ENCODE data around the gene RIMBP3B. TPM values are rescaled to one million over a fixed set of nuclear protein-coding genes. Genes with fewer than 3 reads are reported as not detected.
"Not testable (repeated sequence)": the region's sequence is repeated elsewhere in the genome, so short reads cannot be mapped to it uniquely, and the experiment has no call there.

RIMBP3B gene, protein sequence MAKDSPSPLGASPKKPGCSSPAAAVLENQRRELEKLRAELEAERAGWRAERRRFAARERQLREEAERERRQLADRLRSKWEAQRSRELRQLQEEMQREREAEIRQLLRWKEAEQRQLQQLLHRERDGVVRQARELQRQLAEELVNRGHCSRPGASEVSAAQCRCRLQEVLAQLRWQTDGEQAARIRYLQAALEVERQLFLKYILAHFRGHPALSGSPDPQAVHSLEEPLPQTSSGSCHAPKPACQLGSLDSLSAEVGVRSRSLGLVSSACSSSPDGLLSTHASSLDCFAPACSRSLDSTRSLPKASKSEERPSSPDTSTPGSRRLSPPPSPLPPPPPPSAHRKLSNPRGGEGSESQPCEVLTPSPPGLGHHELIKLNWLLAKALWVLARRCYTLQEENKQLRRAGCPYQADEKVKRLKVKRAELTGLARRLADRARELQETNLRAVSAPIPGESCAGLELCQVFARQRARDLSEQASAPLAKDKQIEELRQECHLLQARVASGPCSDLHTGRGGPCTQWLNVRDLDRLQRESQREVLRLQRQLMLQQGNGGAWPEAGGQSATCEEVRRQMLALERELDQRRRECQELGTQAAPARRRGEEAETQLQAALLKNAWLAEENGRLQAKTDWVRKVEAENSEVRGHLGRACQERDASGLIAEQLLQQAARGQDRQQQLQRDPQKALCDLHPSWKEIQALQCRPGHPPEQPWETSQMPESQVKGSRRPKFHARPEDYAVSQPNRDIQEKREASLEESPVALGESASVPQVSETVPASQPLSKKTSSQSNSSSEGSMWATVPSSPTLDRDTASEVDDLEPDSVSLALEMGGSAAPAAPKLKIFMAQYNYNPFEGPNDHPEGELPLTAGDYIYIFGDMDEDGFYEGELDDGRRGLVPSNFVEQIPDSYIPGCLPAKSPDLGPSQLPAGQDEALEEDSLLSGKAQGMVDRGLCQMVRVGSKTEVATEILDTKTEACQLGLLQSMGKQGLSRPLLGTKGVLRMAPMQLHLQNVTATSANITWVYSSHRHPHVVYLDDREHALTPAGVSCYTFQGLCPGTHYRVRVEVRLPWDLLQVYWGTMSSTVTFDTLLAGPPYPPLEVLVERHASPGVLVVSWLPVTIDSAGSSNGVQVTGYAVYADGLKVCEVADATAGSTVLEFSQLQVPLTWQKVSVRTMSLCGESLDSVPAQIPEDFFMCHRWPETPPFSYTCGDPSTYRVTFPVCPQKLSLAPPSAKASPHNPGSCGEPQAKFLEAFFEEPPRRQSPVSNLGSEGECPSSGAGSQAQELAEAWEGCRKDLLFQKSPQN (N-terminal part only)
- total RNA-seq, result not detected

DNA sequence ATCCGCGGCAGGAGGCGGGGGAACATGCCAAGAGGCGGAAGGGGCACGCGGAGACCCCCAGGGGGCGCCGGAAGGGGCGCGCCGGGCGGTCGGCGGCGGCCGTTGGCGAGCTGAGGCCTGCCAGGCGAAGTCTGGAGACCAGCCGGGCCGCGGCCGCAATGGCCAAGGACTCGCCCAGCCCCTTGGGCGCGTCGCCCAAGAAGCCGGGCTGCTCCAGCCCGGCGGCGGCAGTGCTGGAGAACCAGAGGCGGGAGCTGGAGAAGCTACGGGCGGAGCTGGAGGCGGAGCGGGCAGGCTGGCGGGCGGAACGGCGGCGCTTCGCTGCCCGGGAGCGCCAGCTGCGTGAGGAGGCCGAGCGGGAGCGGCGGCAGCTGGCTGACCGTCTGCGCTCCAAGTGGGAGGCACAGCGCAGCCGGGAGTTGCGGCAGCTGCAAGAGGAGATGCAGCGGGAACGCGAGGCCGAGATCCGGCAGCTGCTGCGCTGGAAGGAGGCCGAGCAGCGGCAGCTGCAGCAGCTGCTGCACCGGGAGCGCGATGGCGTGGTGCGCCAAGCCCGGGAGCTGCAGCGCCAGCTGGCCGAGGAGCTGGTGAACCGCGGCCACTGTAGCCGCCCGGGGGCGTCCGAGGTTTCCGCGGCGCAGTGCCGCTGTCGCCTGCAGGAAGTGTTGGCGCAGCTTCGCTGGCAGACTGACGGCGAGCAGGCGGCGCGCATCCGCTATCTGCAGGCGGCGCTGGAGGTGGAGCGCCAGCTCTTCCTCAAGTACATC is at the start of gene RIMBP3B:
TSS of gene RIMBP3B (plus strand) at position 51 of the 767 bp plus-strand sequence. CDS start at position 159, 108 bp downstream.
- H3K27ac ChIP-seq (ENCODE audit: low read depth, low read length); H3K4me3 ChIP-seq (ENCODE audit: low read length in 3 of 3); H3K9me3 ChIP-seq (ENCODE audit: control insufficient read depth in 3 of 3, low read length in 3 of 3); H3K27me3 ChIP-seq (ENCODE audit: control insufficient read depth in 3 of 3, insufficient read depth in 3 of 3, low read length in 3 of 3); H3K9ac ChIP-seq (ENCODE audit: low read depth in 1 of 3, low read length in 3 of 3); H3K4me1 ChIP-seq (ENCODE audit: control insufficient read depth in 3 of 3, insufficient read depth in 3 of 3, low read length in 3 of 3); H3K36me3 ChIP-seq (ENCODE audit: control insufficient read depth in 3 of 3, insufficient read depth in 3 of 3, low read length in 3 of 3): not testable (repeated sequence)

DNA sequence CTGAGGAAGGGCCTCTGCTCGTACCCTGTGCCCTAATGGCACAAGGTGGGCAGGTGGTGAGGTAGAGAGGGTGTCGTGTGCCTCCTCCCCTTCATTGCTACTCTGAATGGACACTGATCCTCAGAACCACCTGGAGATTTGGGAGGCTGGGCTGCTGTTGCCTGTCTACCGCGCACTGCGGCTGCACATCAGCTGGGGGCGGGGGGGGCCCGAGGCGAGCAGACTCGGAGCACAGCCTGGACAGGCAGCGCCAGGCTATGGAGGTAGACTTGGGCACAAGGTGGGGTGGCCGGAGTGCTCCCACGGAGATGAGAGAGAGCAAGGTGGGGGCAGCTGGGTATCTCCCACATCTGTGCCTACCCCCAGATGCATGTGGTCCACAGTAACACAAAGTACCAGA is 26.0 kb upstream of the RIMBP3B start:
- not testable (repeated sequence) for H3K9ac ChIP-seq (ENCODE audit: low read depth in 1 of 3, low read length in 3 of 3); H3K27ac ChIP-seq (ENCODE audit: low read depth, low read length); H3K4me1 ChIP-seq (ENCODE audit: control insufficient read depth in 3 of 3, insufficient read depth in 3 of 3, low read length in 3 of 3); H3K9me3 ChIP-seq (ENCODE audit: control insufficient read depth in 3 of 3, low read length in 3 of 3); H3K4me3 ChIP-seq (ENCODE audit: low read length in 3 of 3); H3K36me3 ChIP-seq (ENCODE audit: control insufficient read depth in 3 of 3, insufficient read depth in 3 of 3, low read length in 3 of 3); H3K27me3 ChIP-seq (ENCODE audit: control insufficient read depth in 3 of 3, insufficient read depth in 3 of 3, low read length in 3 of 3)

DNA sequence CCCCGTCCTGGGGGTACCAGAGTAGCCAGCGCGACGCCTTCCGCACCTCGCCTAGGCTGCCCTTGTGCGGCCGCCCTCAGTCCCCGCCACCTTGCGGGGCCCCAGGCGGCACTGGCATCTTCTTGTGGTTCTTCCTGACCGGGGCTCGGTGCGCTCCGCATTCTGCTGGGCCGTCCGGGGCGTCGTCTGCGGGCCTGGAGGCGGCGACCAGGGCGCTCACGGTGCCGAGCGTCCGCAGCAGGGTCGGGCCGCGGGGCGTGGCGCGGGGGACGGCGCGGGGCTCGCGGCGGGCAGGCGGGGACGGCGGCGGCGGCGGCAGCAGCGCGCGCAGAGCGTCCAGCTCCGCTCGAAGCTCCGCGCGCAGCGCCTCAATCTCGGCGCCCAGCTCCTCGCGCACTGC is 23.0 kb upstream of the RIMBP3B start:
- H3K36me3 ChIP-seq (ENCODE audit: control insufficient read depth in 3 of 3, insufficient read depth in 3 of 3, low read length in 3 of 3); H3K27ac ChIP-seq (ENCODE audit: low read depth, low read length); H3K9ac ChIP-seq (ENCODE audit: low read depth in 1 of 3, low read length in 3 of 3); H3K4me1 ChIP-seq (ENCODE audit: control insufficient read depth in 3 of 3, insufficient read depth in 3 of 3, low read length in 3 of 3); H3K4me3 ChIP-seq (ENCODE audit: low read length in 3 of 3); H3K9me3 ChIP-seq (ENCODE audit: control insufficient read depth in 3 of 3, low read length in 3 of 3); H3K27me3 ChIP-seq (ENCODE audit: control insufficient read depth in 3 of 3, insufficient read depth in 3 of 3, low read length in 3 of 3): not testable (repeated sequence)

DNA sequence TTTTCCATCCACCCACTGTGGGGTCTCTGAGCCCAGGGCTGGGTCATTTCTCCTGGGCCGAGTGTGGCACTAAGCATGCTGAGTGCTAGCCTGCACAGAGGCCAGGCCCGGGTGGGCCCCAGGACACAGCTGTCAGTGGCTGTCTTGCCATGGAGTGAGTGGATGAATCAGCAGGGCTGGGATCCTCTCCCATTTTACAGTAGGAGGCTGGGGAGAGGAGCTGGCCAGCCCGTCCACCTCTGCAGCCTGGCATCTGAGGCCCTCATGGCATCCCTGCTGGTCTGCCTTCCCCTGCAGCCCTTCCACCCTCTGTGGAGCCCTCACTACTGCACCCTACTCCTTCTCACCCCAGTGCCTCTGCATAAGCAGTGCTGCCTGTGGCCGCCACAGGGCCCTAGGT is 21.1 kb upstream of the RIMBP3B start:
- H3K27ac ChIP-seq (ENCODE audit: low read depth, low read length); H3K4me1 ChIP-seq (ENCODE audit: control insufficient read depth in 3 of 3, insufficient read depth in 3 of 3, low read length in 3 of 3); H3K9ac ChIP-seq (ENCODE audit: low read depth in 1 of 3, low read length in 3 of 3); H3K27me3 ChIP-seq (ENCODE audit: control insufficient read depth in 3 of 3, insufficient read depth in 3 of 3, low read length in 3 of 3); H3K36me3 ChIP-seq (ENCODE audit: control insufficient read depth in 3 of 3, insufficient read depth in 3 of 3, low read length in 3 of 3); H3K4me3 ChIP-seq (ENCODE audit: low read length in 3 of 3); H3K9me3 ChIP-seq (ENCODE audit: control insufficient read depth in 3 of 3, low read length in 3 of 3): not testable (repeated sequence)

DNA sequence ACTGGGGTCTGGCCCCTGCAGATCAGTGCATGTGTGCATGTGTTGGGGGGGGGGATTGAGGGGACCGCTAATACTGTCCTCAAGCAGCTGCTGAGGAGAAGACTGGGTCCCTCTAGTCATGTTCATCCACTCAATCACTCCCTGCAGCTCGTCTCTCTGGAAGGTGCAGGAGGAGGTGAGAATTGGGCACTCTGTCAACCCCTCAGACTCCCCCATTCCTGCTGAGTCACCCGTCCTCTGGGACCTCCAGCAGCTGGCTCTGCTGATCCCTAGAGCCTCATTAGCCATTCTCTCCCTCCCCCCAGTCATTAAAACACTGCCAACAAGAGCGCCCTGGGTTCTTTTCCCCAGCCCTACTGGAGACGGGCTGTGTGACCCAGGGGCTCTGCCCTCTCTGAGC is 20.5 kb upstream of the RIMBP3B start:
- H3K9ac ChIP-seq (ENCODE audit: low read depth in 1 of 3, low read length in 3 of 3); H3K27me3 ChIP-seq (ENCODE audit: control insufficient read depth in 3 of 3, insufficient read depth in 3 of 3, low read length in 3 of 3); H3K27ac ChIP-seq (ENCODE audit: low read depth, low read length); H3K36me3 ChIP-seq (ENCODE audit: control insufficient read depth in 3 of 3, insufficient read depth in 3 of 3, low read length in 3 of 3); H3K9me3 ChIP-seq (ENCODE audit: control insufficient read depth in 3 of 3, low read length in 3 of 3); H3K4me1 ChIP-seq (ENCODE audit: control insufficient read depth in 3 of 3, insufficient read depth in 3 of 3, low read length in 3 of 3); H3K4me3 ChIP-seq (ENCODE audit: low read length in 3 of 3): not testable (repeated sequence)

DNA sequence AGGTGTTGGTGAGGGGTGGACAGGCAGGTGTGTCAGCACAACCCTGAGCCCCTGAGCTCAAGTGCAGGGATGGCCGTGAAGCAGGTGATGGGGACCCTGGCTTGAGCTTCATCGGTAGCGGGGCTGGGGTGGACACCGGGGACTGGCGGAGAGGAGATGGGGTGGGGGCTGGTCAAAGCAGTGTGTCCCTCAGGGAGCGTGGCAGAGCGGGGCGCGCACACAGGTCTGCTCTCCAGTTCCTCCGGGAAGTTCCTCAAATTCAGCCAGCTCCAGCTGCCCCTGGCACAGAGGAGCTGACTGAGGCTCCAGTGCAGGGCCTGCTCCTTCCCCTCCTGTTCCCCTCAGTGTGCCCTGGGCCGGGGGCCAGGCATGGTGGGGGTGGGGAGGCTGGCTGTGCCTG is 19.7 kb upstream of the RIMBP3B start:
- not testable (repeated sequence) for H3K9me3 ChIP-seq (ENCODE audit: control insufficient read depth in 3 of 3, low read length in 3 of 3); H3K27ac ChIP-seq (ENCODE audit: low read depth, low read length); H3K36me3 ChIP-seq (ENCODE audit: control insufficient read depth in 3 of 3, insufficient read depth in 3 of 3, low read length in 3 of 3); H3K27me3 ChIP-seq (ENCODE audit: control insufficient read depth in 3 of 3, insufficient read depth in 3 of 3, low read length in 3 of 3); H3K4me1 ChIP-seq (ENCODE audit: control insufficient read depth in 3 of 3, insufficient read depth in 3 of 3, low read length in 3 of 3); H3K9ac ChIP-seq (ENCODE audit: low read depth in 1 of 3, low read length in 3 of 3); H3K4me3 ChIP-seq (ENCODE audit: low read length in 3 of 3)

DNA sequence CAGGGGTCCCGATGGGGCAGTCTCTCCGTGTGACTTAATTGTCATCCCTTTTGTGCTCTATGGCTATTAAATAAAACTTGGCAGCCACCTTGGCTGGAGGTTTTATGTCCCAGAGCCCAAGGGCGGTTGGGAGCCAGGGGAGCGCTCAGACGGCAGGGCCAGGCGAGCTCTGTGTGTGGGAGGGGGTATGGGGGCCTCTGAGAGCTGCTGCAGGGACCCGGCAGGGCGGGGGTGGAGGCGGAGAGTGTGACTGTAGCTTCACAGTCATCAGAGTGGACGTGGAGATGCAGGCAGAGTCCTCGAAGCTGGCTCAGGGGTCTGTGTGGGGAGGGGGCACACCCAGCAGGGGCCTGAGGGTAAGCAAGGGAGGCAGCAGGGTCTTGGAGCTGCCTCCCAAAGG is 19.2 kb upstream of the RIMBP3B start:
- not testable (repeated sequence) for H3K4me1 ChIP-seq (ENCODE audit: control insufficient read depth in 3 of 3, insufficient read depth in 3 of 3, low read length in 3 of 3); H3K9ac ChIP-seq (ENCODE audit: low read depth in 1 of 3, low read length in 3 of 3); H3K36me3 ChIP-seq (ENCODE audit: control insufficient read depth in 3 of 3, insufficient read depth in 3 of 3, low read length in 3 of 3); H3K27ac ChIP-seq (ENCODE audit: low read depth, low read length); H3K27me3 ChIP-seq (ENCODE audit: control insufficient read depth in 3 of 3, insufficient read depth in 3 of 3, low read length in 3 of 3); H3K9me3 ChIP-seq (ENCODE audit: control insufficient read depth in 3 of 3, low read length in 3 of 3); H3K4me3 ChIP-seq (ENCODE audit: low read length in 3 of 3)

DNA sequence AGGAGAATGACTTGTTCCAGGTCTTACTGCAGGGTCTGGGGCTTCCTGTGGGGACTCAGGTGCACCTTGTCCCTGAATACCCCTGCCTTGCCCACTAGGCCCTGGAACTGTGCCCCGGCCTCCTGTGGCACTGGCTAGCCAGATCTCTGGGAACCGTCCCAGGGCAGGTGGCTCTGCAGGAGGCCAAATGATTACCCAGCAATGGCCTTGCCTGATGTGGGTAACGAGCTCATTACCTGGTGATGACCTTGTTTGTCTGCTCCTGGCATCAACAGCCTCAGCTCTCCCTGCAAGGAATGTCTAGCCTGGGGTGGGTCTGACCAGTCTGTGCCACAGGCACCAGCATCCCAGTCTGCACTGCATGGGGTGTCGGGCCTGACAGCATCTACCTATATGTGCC is 18.2 kb upstream of the RIMBP3B start:
- H3K4me1 ChIP-seq (ENCODE audit: control insufficient read depth in 3 of 3, insufficient read depth in 3 of 3, low read length in 3 of 3); H3K9me3 ChIP-seq (ENCODE audit: control insufficient read depth in 3 of 3, low read length in 3 of 3); H3K27me3 ChIP-seq (ENCODE audit: control insufficient read depth in 3 of 3, insufficient read depth in 3 of 3, low read length in 3 of 3); H3K4me3 ChIP-seq (ENCODE audit: low read length in 3 of 3); H3K9ac ChIP-seq (ENCODE audit: low read depth in 1 of 3, low read length in 3 of 3); H3K36me3 ChIP-seq (ENCODE audit: control insufficient read depth in 3 of 3, insufficient read depth in 3 of 3, low read length in 3 of 3); H3K27ac ChIP-seq (ENCODE audit: low read depth, low read length): not testable (repeated sequence)

DNA sequence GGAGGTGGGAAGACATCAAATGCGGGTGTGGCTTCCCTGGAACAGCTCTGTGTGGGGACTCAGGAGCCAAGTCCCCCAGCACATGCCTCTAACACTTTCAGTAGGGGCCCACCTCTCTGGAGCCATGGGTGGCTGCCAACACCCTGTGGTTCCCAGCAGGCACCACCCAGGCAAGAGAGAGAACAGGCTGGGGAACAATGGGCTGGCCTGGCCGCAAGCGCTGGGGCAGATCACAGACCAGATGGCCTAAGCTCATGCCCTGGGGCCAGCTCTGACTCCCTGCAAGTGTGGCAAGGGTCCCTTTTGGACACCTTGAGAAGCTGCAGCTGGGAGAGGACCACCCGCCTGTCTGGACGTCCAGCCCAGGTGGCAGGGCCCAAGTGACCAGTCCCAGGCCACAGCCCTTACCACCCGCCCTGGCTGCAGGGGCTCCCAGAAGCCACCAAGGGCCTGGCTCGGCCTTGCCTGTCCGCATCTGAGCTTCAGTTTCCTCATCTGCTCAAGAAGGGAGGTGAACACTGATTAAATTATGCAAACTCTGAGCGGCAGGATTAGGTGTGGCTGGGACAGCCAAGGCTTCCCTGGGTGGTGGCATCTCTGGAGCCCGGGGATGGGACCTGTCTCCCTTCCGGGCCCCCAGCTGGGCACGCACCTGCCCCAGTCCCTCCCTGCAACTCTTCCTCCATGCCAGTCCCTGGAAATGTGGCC is 14.8 kb upstream of the RIMBP3B start:
- H3K9me3 ChIP-seq (ENCODE audit: control insufficient read depth in 3 of 3, low read length in 3 of 3); H3K27me3 ChIP-seq (ENCODE audit: control insufficient read depth in 3 of 3, insufficient read depth in 3 of 3, low read length in 3 of 3); H3K36me3 ChIP-seq (ENCODE audit: control insufficient read depth in 3 of 3, insufficient read depth in 3 of 3, low read length in 3 of 3); H3K9ac ChIP-seq (ENCODE audit: low read depth in 1 of 3, low read length in 3 of 3); H3K4me3 ChIP-seq (ENCODE audit: low read length in 3 of 3); H3K27ac ChIP-seq (ENCODE audit: low read depth, low read length); H3K4me1 ChIP-seq (ENCODE audit: control insufficient read depth in 3 of 3, insufficient read depth in 3 of 3, low read length in 3 of 3): not testable (repeated sequence)

All from skeletal muscle tissue (tissue), 4 donors.